IMR-90 (cell line): ENCODE results near the gene KCNMA1. TPM values are rescaled to one million over a fixed set of nuclear protein-coding genes. Genes with fewer than 3 reads are reported as not detected.

Experiments
- ATAC-seq: fragments of 200-7000 bp; cut with Tn5 transposase; 2 replicates; pipeline ENCODE4 v1.9.1; 2020; ENCODE audit warnings: low read depth, mild to moderate bottlenecking, moderate library complexity
- BruUV-seq: library from RNA; stranded (reverse); fragments of 400-500 nt; replicated peaks from 2 replicates; lab custom pipeline; 2021; lab: Mats Ljungman, UMichigan
- CTCF ChIA-PET: fragments of 300-600 bp; formaldehyde crosslinking; extraction: SDS; loops from one replicate; lab custom pipeline; 2021; ENCODE audit warnings: antibody characterized with exemption; lab: Yijun Ruan, JAX
- POLR2A ChIA-PET: fragments of 300-600 bp; sonication (Branson Sonifier 250); formaldehyde crosslinking; loops from one replicate; lab custom pipeline; 2022; ENCODE audit warnings: antibody characterized with exemption; ENCODE audit not compliant: unreplicated experiment; lab: Charles Lee
- DNase-seq: peaks from one replicate; pipeline ENCODE4 v3.0.0; 2013
- H2AFZ ChIP-seq: replicated peaks from 2 replicates; pipeline ENCODE3; 2013; ENCODE audit warnings: low read length, mild to moderate bottlenecking; ENCODE audit not compliant: poor library complexity
- H2AK5ac ChIP-seq: 2 replicates; pipeline ENCODE4 v1.6.1; 2013; ENCODE audit warnings: low read depth, low read length, inconsistent platforms
- H2AK9ac ChIP-seq: replicated peaks from 2 replicates; pipeline ENCODE3; 2013; ENCODE audit warnings: mild to moderate bottlenecking, low read depth, low read length, moderate library complexity; ENCODE audit not compliant: poor library complexity
- H2BK120ac ChIP-seq: 2 replicates; pipeline ENCODE4 v1.6.1; 2013; ENCODE audit warnings: low read depth, low read length, inconsistent platforms
- H2BK15ac ChIP-seq: 3 replicates; pipeline ENCODE4 v1.6.1; 2013; ENCODE audit warnings: low read depth, low read length, inconsistent platforms
- H2BK20ac ChIP-seq: 2 replicates; pipeline ENCODE4 v1.6.1; 2013; ENCODE audit warnings: low read depth, mild to moderate bottlenecking, inconsistent platforms, low read length, moderate library complexity
- H2BK5ac ChIP-seq: 2 replicates; pipeline ENCODE4 v1.6.1; 2013; ENCODE audit warnings: mild to moderate bottlenecking, low read depth, low read length, inconsistent platforms; ENCODE audit not compliant: poor library complexity, severe bottlenecking
- H3K14ac ChIP-seq: replicated peaks from 2 replicates; pipeline ENCODE4 v1.6.1; 2013; ENCODE audit warnings: low read depth, low read length, inconsistent platforms
- H3K18ac ChIP-seq: 2 replicates; pipeline ENCODE4 v1.6.1; 2013; ENCODE audit warnings: low read depth, low read length, control low read depth
- H3K23ac ChIP-seq: 2 replicates; pipeline ENCODE4 v1.6.1; 2013; ENCODE audit warnings: low read depth, low read length, inconsistent platforms
- H3K27ac ChIP-seq: 2 replicates; pipeline ENCODE4 v1.5.1; 2013; ENCODE audit warnings: mild to moderate bottlenecking, control low read depth, low read length; ENCODE audit not compliant: insufficient read depth
- H3K27me3 ChIP-seq: 2 replicates; pipeline ENCODE4 v1.6.1; 2013; ENCODE audit warnings: low read length; ENCODE audit not compliant: control insufficient read depth, insufficient read depth
- H3K36me3 ChIP-seq: 2 replicates; pipeline ENCODE4 v1.6.1; 2013; ENCODE audit warnings: low read length, mixed read lengths; ENCODE audit not compliant: control insufficient read depth, insufficient read depth
- H3K4ac ChIP-seq: 2 replicates; pipeline ENCODE4 v1.6.1; 2013; ENCODE audit warnings: low read depth, low read length, inconsistent platforms
- H3K4me1 ChIP-seq: 2 replicates; pipeline ENCODE4 v1.6.1; 2013; ENCODE audit warnings: low read length, mixed read lengths; ENCODE audit not compliant: control insufficient read depth, insufficient read depth
- H3K4me2 ChIP-seq: 2 replicates; pipeline ENCODE4 v1.6.1; 2013; ENCODE audit warnings: low read depth, mild to moderate bottlenecking, control low read depth, low read length, moderate library complexity
- H3K4me3 ChIP-seq: 2 replicates; pipeline ENCODE4 v1.5.1; 2013; ENCODE audit warnings: low read depth, mild to moderate bottlenecking, control low read depth, low read length, moderate library complexity; ENCODE audit not compliant: insufficient read depth
- H3K56ac ChIP-seq: 2 replicates; pipeline ENCODE4 v1.6.1; 2013; ENCODE audit warnings: low read length, inconsistent platforms; ENCODE audit not compliant: insufficient read depth; ENCODE audit errors: extremely low read depth
- H3K79me1 ChIP-seq, 2 experiments: 2 replicates each; pipeline ENCODE4 v1.6.1; 2013; ENCODE audit warnings: low read length in 2 of 2, inconsistent platforms in 1 of 2, low read depth in 1 of 2
- H3K9ac ChIP-seq: 2 replicates; pipeline ENCODE4 v1.6.1; 2013; ENCODE audit warnings: low read depth, low read length, control low read depth
- H3K9me1 ChIP-seq: 2 replicates; pipeline ENCODE4 v1.6.1; 2013; ENCODE audit warnings: low read length, inconsistent platforms; ENCODE audit not compliant: insufficient read depth
- H3K9me3 ChIP-seq: 2 replicates; pipeline ENCODE4 v1.6.1; 2013; ENCODE audit warnings: low read length; ENCODE audit not compliant: control insufficient read depth, insufficient read depth
- H4K20me1 ChIP-seq: 2 replicates; pipeline ENCODE4 v1.6.1; 2013; ENCODE audit warnings: low read length, inconsistent platforms; ENCODE audit not compliant: insufficient read depth
- H4K5ac ChIP-seq: 2 replicates; pipeline ENCODE4 v1.6.1; 2013; ENCODE audit warnings: mild to moderate bottlenecking, low read depth, low read length, control low read depth
- H4K8ac ChIP-seq, 2 experiments: 2 replicates each; pipeline ENCODE4 v1.6.1; 2013; ENCODE audit warnings: low read depth in 2 of 2, low read length in 2 of 2, control low read depth in 1 of 2, inconsistent platforms in 1 of 2
- H4K91ac ChIP-seq: 2 replicates; pipeline ENCODE4 v1.6.1; 2013; ENCODE audit warnings: low read depth, low read length, inconsistent platforms; ENCODE audit not compliant: insufficient read depth
- NFE2L2 ChIP-seq: fragments of 150-350 bp; IDR thresholded peaks from 2 replicates; pipeline ENCODE4 v1.6.1; 2016; ENCODE audit warnings: low read depth, mild to moderate bottlenecking, low read length
- USF2 ChIP-seq: fragments of 150-350 bp; IDR thresholded peaks from 2 replicates; pipeline ENCODE4 v1.6.1; 2017; ENCODE audit warnings: mild to moderate bottlenecking, antibody characterized with exemption, low read length, low read depth
- WGBS, 2 experiments: methylation state at CpG; one replicate each; pipeline versions ENCODE4 v1.1.5 to v1.1.7; 2013; ENCODE audit warnings: missing lambda C conversion rate in 2 of 2; ENCODE audit not compliant: insufficient read length in 1 of 2; ENCODE audit errors: extremely low coverage in 2 of 2; 5-methylcytosine and 5-hydroxymethylcytosine counted together
- dilution Hi-C: fragments of 300-500 bp; cut with HindIII; formaldehyde crosslinking; loops from one replicate; pipeline ENCODE4 v1.14.3; 2018; ENCODE audit warnings: low sequenced_read_pairs; ENCODE audit not compliant: unreplicated experiment
- in situ Hi-C: fragments of 300-500 bp; cut with MboI; formaldehyde crosslinking; loops from 3 replicates; pipeline ENCODE4 v1.14.3; 2019; ENCODE audit warnings: low sequenced_read_pairs, inconsistent platforms, mixed read lengths
- intact Hi-C: fragments of 100-400 bp; cut with micrococcal nuclease; formaldehyde crosslinking; loops from 2 replicates; pipeline ENCODE4 v1.10.0; 2022
- polyA plus RNA-seq, 3 experiments: library from polyadenylated mRNA; depleted of rRNA; stranded (reverse); fragments of >200 nt; gene quantifications; 2 replicates each; pipeline ENCODE4 v1.2.3, GENCODE V29; 2012; ENCODE audit warnings: low replicate concordance in 1 of 3
- total RNA-seq: library from RNA; depleted of rRNA; stranded (reverse); fragments of >200 nt; gene quantifications from 2 replicates; pipeline ENCODE4 v1.2.3, GENCODE V29; 2012

KCNMA1 gene
- total and polyA plus RNA-seq, 2 of the 4 experiments (the other 2 are of a cell fraction), result 25.6 to 29.6 TPM

GRCh38 chr10:77560471-77560870, 77.1 kb downstream of the KCNMA1 start:
- no peak overlapping the region for H2AK9ac ChIP-seq
- no peak overlapping the region for H2AFZ ChIP-seq
- H3K4ac ChIP-seq, result no peak overlapping the region
- no peak for ATAC-seq
- H2BK20ac ChIP-seq, result no peak overlapping the region
- H3K4me2 ChIP-seq, result no peak overlapping the region
- H4K8ac ChIP-seq, result no peak overlapping the region
- no peak overlapping the region for H3K14ac ChIP-seq
- dilution Hi-C loops, result no loop called here
- ChIA-PET CTCF (no interaction called here), POLR2A (no interaction called here)
- no peaks in the 10 kb centered on the region for H3K36me3 ChIP-seq
- H3K4me1 ChIP-seq, result peaks cover 10% of the 10 kb centered on the region
- H2BK15ac ChIP-seq, result no peak overlapping the region
- WGBS, 2 experiments, result no CpG with 5 or more reads among the region's 1 CpG
- no peaks in the 10 kb centered on the region for H3K9me3 ChIP-seq
- intact Hi-C loops, result no loop called here
- no peak overlapping the region for H4K5ac ChIP-seq
- H4K91ac ChIP-seq, result no peak overlapping the region
- no peak overlapping the region for H2AK5ac ChIP-seq
- no peak overlapping the region for H2BK5ac ChIP-seq
- no peak overlapping the region for H3K27ac ChIP-seq
- in situ Hi-C loops, result no loop called here
- no peak overlapping the region for H3K18ac ChIP-seq
- H2BK120ac ChIP-seq, result no peak overlapping the region
- BruUV-seq, result no TSS peak
- H3K9me1 ChIP-seq, result peaks cover 23% of the 10 kb centered on the region
- H4K20me1 ChIP-seq, result no peaks in the 10 kb centered on the region
- H3K23ac ChIP-seq, result no peak overlapping the region
- H3K4me3 ChIP-seq, result no peak overlapping the region
- H3K27me3 ChIP-seq, result no peaks in the 10 kb centered on the region
- DNase-seq, result no peak
- H3K56ac ChIP-seq, result no peak overlapping the region
- no peak overlapping the region for H3K9ac ChIP-seq
- H3K79me1 ChIP-seq, result peaks cover 0 to 5% of the 10 kb centered on the region in 2 experiments; a peak in 1 of 4 replicates
- TF ChIP-seq USF2, result no peak
- TF ChIP-seq NFE2L2, result no peak
